Measurements from ENCODE around the gene NAA30.

GRCh38 chr14:57391517-57392195 is 1.3 kb downstream of the NAA30 start:
- TF ChIP-seq CTCF (IDR thresholded peaks at IDR 0.05) = no peak
- no peak for TF ChIP-seq POLR2A (IDR thresholded peaks at IDR 0.05)

All from Peyer's patch (tissue), 4 donors.